Measurements from ENCODE around the gene NUPR1. TPM values are rescaled to one million over a fixed set of nuclear protein-coding genes. Genes with fewer than 3 reads are reported as not detected.

NUPR1 gene
- total RNA-seq, 1 experiment from 2014 or later = 2.2 TPM

GRCh38 chr16:28532940-28533647 lies 5.7 kb downstream of the NUPR1 start:
- no peak overlapping the region for H3K9ac ChIP-seq (ENCODE audit: low read length)
- no peak overlapping the region for H3K27ac ChIP-seq (ENCODE audit: low read depth, low read length)
- H2AFZ ChIP-seq (ENCODE audit: low read depth, low read length, poor library complexity, severe bottlenecking) = no peak overlapping the region
- H3K9me3 ChIP-seq (ENCODE audit: control insufficient read depth in 1 of 2, insufficient read depth in 1 of 2, low read depth in 1 of 2, low read length in 2 of 2) = no peaks in the 10 kb centered on the region
- DNase-seq (ENCODE audit: low read depth, low spot score) (no peak), ATAC-seq (no peak)
- intact Hi-C loops (cut with micrococcal nuclease) = no loop called here
- no TSS peak for BruUV-seq (replicated peaks)
- ChIA-PET RAD21 (ENCODE audit: low non-redundant PET in 1 of 2, low total read pairs in 2 of 2, uncharacterized antibody in 2 of 2, unreplicated experiment in 2 of 2) (no interaction called here), CTCF (no interaction called here), POLR2A (interaction anchor here (1.0 kb wide), 1 partner anchor 8 kb away, joined by 3 read pairs; no protein-coding TSS in a partner anchor)
- TF ChIP-seq MAX (IDR thresholded peaks at IDR 0.05) (no peak), JUND (IDR thresholded peaks at IDR 0.05) (no peak), EZH2 (IDR thresholded peaks at IDR 0.05) (no peak), SIN3A (IDR thresholded peaks at IDR 0.05; ENCODE audit: low read depth) (no peak), ATF3 (IDR thresholded peaks at IDR 0.05) (no peak), POLR2A (IDR thresholded peaks at IDR 0.05; ENCODE audit: borderline replicate concordance, extremely low read depth, insufficient read depth, insufficient read length) (no peak), ZBTB33 (IDR thresholded peaks at IDR 0.05; ENCODE audit: extremely low read depth, insufficient replicate concordance, low read length) (no peak), TCF7L2 (IDR thresholded peaks at IDR 0.05; ENCODE audit: borderline replicate concordance, extremely low read depth, insufficient read depth, insufficient read length) (no peak), SP1 (IDR thresholded peaks at IDR 0.05; ENCODE audit: low read depth) (no peak), CBX3 (IDR thresholded peaks at IDR 0.05; ENCODE audit: low read depth) (no peak)
- no peaks in the 10 kb centered on the region for H3K36me3 ChIP-seq (ENCODE audit: control insufficient read depth in 1 of 2, insufficient read depth in 2 of 2, low read length in 2 of 2)
- peaks cover 0 to 12% of the 10 kb centered on the region in 2 experiments; a peak in 3 of 4 replicates for H3K4me1 ChIP-seq (ENCODE audit: control insufficient read depth in 1 of 2, insufficient read depth in 2 of 2, low read length in 2 of 2)
- no peak overlapping the region for H3K4me3 ChIP-seq (replicated peaks in 1 of 2; ENCODE audit: low read depth in 1 of 2, low read length in 2 of 2)
- H3K27me3 ChIP-seq (ENCODE audit: insufficient read depth, low read length) = no peaks in the 10 kb centered on the region
- no peaks in the 10 kb centered on the region for H3K79me2 ChIP-seq (ENCODE audit: insufficient read depth, low read length)
- H4K20me1 ChIP-seq (ENCODE audit: insufficient read depth) = no peaks in the 10 kb centered on the region
- H3K9me2 ChIP-seq (ENCODE audit: insufficient read depth) = no peaks in the 10 kb centered on the region
- H3K4me2 ChIP-seq (ENCODE audit: low read length) = peak overlapping the region; percentile 40; the same call in 1 of the 2 replicates

All from HCT116 (cell line).